ENCODE data around the gene TTLL7.

DNA sequence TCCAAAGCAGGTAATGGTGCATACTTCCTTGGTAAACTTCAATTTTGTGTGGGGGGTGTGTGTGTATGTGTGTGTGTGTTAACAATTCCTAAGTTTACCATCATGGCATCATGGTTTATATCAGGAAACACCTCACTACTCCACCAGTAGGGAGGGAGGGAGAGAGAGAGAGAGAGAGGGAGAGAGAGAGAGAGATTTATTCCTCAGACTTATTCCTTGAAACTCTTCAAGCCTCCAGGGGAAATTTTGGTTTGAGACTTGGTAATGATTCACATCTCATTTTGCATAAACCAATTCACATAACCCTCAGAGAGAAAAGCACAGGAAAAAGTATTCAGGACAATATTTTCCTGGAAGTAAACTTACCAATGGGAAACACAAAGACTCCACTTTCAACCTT lies 115.0 kb downstream of the TTLL7 start:
- TF ChIP-seq POLR2A (IDR thresholded peaks at IDR 0.05) = no peak
- TF ChIP-seq, protein P1, sequence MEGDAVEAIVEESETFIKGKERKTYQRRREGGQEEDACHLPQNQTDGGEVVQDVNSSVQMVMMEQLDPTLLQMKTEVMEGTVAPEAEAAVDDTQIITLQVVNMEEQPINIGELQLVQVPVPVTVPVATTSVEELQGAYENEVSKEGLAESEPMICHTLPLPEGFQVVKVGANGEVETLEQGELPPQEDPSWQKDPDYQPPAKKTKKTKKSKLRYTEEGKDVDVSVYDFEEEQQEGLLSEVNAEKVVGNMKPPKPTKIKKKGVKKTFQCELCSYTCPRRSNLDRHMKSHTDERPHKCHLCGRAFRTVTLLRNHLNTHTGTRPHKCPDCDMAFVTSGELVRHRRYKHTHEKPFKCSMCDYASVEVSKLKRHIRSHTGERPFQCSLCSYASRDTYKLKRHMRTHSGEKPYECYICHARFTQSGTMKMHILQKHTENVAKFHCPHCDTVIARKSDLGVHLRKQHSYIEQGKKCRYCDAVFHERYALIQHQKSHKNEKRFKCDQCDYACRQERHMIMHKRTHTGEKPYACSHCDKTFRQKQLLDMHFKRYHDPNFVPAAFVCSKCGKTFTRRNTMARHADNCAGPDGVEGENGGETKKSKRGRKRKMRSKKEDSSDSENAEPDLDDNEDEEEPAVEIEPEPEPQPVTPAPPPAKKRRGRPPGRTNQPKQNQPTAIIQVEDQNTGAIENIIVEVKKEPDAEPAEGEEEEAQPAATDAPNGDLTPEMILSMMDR (IDR thresholded peaks at IDR 0.05) = no peak
